GM19467 (cell line): ENCODE measurements around the gene SYNGR3.
A peak's percentile ranks its signal among the peaks of the same experiment; 100 is the strongest.

ENCODE experiments used
- ATAC-seq: cut with Tn5 transposase; IDR thresholded peaks from one replicate; pipeline ENCODE4 v1.9.1; 2021; ENCODE audit warnings: mild to moderate bottlenecking, moderate library complexity; ENCODE audit not compliant: unreplicated experiment

Gene SYNGR3

DNA sequence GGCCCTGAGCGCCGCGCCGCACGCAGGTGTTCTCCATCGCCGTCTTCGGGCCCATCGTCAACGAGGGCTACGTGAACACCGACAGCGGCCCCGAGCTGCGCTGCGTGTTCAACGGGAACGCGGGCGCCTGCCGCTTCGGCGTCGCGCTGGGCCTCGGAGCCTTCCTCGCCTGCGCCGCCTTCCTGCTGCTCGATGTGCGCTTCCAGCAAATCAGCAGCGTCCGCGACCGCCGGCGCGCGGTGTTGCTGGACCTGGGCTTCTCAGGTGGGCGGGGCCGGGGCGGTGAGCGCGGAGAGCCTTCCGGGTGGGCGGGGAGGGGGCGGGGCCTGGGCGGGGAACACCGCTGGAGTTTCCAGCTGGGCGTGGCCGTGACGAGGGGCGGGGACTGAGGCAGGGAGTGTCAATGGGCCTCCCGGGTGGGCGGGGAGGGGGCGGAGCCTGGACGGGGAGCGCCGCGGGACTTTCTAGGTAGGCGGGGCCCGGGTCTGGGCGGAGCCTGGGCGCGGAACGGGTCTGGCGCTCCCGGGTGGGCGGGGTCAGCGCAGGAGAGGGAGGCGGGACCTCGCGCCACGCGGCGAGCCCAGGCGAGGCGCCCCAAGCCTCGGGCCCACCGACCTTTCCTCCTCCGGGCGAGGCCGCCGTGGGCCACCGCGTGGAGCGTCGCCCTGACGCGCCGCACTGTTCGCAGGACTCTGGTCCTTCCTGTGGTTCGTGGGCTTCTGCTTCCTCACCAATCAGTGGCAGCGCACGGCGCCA is 2.4 kb downstream of the SYNGR3 start:
- ATAC-seq = peak; percentile 41

DNA sequence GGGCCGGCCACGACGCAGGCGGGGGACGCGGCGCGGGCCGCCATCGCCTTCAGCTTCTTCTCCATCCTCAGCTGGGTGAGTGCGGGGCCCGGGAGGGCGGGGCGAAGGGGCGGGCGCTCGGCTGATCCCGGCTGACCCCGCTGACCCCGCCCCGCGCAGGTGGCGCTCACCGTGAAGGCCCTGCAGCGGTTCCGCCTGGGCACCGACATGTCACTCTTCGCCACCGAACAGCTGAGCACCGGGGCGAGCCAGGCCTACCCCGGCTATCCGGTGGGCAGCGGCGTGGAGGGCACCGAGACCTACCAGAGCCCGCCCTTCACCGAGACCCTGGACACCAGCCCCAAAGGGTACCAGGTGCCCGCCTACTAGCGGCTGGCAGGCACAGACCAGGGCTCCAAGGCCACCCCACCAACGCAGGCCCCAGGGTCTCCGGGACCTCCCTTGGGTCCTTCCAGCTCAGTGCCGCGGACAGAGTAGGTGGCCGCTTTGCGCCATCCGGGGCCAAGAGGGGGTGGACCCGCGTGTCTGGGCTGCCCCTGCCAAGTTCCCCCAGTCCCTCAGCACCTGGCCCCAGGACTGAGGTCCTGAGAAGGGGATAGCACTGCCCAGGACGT is 3.0 kb downstream of the SYNGR3 start:
- ATAC-seq = no peak

DNA sequence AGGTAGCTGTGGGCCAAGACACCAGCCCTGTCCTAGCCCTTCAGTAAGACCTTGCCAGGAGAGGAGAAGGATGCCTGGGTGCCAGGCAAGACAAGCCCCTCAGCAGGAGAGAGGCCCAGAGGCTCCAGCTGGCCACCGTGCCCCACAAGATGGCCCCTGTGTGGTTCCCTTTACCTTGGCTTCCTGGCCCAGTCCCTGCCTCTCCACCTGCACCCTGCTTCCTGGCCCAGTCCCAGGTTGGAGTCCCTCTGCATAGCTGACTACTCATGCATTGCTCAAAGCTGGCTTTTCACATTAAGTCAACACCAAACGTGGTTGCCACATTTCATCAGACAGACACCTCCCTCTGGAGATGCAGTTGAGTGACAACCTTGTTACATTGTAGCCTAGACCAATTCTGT is 4.0 kb downstream of the SYNGR3 start:
- ATAC-seq = no peak

DNA sequence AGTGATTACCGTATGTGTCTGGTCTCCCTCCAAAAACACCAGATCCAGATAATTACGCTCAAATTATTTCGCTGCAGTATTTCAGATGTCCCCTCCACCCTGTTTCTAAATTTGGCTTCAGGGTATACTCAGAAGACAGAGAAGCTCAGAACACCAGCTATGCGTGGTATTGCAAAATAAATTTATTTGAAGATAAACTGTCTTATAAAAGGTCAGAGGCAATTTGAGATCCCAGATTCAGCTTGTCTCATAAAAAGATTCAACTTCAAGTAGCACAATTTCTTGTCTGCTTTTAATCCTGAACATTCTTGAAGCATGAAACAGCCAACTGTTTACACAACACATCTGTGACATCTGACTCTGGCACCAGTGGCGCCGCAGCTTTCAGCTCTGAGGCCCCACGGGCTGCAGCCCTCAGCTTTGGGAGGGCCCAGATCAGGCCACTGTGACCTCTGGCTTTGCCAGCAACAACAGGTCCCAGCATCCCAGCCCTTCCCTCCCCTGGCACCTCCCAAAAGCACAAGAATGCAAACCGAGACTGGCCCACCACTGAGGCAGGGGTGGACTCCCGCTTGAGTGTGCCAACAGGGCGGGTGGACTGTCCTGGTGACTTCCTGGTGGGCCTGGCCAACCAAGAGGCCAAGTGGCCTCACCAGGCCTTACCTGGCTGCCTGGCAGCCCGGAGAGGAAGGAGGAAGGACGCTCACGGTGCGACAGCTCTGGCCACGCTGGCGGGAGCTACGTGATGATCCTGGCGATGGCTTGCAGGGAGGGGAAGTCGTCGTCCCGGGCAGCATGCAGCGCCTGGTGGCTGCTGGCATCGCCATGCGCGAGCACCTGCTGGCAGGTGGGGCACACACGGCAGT is 8.0 kb downstream of the SYNGR3 start:
- ATAC-seq = no peak

DNA sequence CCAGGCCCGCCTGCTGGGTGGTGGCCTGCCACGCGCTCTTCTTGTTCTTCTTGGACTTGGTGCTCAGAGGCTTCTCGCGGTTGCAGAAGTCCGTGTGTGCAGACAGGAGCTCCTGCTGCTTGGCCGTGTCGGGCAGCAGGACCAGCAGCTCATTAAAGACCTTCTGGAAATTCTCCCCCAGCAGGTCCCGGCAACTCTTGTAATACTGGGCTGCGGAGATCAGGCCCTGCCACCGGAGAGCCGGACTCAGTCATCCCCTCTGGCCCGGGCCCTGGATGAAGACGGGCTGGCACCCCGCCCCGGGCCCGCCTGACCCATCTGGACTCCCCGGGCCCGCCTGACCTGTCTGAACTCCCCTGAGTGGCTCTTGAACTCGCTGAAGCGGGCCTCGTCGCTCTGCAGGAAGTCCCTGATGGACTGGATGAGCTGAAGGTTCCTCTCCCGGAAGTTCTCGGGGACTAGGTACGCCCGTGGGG is 8.6 kb downstream of the SYNGR3 start:
- no peak for ATAC-seq

DNA sequence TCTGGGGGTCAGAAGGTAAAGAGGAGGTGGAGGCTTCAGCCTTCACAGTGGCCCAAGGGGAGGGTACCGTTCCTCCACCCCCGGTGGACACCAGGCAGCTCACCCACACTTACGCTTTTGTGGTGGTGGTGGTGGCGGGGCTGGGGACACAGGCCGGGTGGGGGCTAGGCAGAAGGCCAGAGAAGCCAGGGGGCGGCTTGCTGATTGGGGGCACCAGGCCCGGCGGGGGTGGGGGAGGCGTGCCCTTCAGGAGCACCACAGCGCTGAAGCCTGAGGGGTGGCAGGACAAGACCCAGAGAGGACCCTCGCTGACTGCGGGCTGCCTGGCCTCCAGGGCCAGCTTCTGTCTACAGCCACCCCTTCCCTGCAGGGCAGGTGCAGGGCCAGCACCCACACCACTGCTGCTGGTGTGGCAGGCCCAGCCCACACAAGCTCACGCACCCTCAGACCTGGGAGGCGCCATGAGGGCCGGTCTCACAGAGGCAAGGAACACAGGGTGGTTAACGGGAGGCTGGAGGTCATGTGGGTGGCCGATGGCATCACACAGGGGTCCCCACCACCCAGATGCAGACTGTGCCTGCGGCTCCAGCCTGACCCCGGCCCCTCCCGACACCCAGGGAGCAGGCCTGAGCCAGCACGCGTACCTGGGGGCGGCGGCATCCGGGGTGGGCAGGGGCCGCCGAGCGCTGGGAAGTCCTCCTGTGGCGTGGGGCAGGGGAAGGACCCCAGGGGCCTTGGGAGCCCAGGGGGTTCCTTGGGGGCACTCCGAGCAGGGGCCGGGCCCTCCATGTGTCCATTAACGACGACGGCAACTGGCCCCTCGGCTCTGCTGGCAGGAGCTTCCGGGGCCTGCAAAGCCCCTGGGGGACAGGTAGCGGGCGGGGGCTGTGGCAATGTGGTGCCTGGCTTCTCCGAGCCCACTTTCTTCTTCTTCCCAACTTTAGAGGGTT is 9.4 kb downstream of the SYNGR3 start:
- ATAC-seq = no peak

DNA sequence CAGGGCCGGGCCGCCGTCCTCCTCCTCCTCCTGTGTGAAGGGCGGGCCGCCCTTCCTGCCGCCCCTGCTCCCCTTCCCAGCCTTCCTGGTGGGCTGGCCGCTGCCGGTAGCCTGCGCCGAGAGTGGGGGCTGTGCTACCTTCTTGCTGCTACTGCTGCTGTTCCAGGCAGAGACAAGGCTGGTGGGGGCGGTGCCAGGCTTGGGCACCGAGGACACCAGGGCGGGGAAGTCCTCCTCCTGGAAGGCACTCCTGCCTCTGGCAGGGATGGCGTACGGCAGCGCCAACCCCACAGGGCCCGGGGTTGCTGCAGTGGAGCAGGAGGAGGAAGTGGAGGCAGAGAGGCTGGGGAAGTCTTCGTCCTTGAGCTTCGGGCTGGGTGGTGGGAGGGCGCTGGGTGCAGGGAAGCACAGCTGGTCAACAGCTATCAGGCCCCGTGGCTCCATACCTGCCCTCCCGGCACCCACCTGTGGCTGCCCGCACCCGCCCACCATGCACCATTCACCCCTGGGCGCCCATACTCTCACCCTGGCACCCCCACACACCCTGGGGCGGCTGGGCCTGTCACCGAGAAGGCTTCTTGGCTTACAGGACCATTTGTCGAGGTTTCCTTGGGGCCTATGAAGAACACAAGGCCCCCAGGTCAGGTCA is 10.2 kb downstream of the SYNGR3 start:
- ATAC-seq = no peak

DNA sequence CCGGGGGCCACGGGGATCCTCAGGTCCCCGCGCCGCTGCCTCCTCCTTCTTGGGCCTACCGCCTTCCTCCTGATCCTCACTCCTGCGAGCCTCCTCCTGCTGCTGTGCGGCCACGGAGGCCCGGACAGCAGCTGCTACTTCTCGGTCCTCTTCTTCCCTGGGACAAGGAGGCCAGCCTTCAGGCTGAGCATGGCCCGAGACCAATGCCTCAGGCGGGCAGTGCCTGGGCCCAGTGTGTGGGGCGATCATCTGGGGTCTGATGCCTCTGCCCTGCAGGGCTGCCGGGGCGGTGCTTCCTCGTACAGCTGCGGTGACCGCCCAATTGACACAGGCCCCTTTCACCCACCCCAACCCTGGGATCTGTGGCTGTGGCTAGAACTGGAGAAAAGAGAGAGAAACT is 11.3 kb downstream of the SYNGR3 start:
- ATAC-seq = no peak

DNA sequence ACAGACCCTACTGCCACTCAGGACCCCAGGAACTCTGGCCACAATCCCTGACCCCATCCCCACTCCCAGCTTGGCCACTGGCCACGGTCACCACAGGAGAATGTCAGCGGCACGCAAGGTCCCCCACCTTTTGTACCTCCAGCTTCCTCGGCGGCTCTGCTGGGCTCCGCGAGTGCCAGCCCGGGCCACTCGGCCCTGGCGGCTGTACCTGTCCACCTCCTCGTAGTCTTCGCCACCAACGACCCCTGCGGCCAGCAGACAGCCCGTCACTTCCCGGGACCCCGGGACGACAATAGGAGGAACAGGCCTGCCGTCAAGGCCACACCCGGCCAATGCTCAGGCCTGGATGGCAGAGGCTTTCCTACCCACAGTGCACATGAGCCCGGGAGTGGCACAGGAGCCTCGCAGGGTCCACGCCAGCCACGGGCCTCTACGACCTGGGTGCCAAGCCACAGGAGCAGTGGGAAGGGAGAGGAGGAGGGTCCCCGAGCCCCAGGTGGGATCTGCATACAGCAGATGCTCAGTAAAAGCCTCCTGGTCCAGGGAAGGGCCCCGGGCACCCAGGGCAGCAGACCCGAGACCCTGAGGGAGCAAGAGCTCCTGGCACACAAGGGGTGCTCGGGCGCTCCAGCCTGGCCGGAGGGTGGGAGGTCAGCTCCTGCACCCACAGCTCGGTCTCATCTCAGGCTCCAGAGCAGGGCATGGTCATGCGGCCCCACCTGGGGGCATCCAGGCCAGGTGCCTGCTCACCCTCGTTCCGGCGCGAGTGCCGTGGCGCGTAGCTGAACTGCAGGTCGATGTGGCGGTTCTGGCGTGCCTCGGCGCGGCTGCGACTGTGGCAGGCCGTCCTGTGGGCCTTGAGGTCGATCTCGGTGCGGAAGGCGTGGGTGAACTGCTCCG is 11.9 kb downstream of the SYNGR3 start:
- ATAC-seq = no peak

DNA sequence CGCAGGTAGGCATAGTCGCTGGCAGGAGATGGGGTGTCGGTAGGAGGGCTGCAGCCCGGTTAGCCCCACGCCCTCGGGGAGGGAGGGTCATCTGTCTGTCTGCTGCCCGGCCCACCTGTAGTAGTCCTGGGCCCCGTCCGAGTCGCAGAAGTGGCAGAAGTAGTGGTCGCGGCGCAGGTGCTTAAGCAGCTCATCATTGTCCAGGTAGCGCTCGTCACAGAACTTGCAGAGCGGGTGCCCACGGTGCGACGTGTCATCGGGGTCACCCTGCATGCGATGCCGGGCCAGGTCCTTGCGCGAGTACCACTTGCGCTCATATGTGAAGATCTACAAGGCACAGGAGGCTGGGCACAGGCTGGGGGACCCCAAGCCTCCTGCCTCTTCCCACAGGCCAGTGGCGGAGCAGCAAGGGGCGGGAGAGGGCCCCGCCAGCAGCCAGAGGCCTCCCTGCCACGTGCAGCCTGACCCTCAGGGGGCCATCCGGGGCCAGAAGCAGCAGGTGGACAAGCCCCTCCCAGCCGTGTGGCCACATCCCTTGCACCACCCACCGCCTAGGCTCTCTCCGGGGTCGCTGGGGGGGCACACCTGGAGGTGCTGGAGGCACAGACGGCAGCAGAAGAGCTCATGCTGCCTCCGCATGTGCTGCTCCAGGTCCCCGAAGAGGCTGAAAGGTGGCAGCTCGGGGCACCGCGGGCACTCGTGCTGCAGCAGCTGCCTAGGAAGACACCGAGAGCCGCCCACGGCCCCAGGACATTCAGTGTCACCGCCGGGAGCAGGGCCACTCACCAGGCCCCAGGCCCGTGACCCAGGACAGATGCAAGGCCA is 12.8 kb downstream of the SYNGR3 start:
- no peak for ATAC-seq

DNA sequence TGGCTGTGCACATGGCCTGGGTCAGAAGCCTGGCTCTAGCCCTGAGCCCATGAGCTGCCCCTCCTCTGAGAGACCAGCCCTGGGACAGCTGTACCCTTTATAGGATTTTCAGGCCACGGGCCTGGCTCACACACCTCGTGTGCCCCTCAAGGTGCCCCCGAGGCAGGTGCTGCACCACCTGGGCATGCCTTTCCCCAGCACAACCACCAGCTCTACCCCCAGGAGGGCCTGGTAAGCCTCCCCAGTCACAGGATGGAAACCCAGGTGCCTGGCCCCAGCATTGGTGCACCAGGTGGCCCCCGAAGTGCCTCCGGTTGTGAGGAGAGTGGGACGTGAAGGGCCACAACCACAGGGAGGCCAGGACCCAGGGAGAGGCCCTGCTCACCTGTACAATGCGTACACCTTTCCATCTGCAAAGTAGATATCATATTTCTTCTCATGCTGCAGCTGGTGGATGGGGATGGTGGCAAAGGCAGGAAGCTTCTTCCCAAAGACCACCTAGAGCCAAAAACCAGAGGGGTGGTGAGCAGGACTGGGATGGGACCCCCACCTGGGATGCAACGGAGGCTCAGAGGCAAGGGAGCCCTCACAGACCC is 13.6 kb downstream of the SYNGR3 start:
- no peak for ATAC-seq

DNA sequence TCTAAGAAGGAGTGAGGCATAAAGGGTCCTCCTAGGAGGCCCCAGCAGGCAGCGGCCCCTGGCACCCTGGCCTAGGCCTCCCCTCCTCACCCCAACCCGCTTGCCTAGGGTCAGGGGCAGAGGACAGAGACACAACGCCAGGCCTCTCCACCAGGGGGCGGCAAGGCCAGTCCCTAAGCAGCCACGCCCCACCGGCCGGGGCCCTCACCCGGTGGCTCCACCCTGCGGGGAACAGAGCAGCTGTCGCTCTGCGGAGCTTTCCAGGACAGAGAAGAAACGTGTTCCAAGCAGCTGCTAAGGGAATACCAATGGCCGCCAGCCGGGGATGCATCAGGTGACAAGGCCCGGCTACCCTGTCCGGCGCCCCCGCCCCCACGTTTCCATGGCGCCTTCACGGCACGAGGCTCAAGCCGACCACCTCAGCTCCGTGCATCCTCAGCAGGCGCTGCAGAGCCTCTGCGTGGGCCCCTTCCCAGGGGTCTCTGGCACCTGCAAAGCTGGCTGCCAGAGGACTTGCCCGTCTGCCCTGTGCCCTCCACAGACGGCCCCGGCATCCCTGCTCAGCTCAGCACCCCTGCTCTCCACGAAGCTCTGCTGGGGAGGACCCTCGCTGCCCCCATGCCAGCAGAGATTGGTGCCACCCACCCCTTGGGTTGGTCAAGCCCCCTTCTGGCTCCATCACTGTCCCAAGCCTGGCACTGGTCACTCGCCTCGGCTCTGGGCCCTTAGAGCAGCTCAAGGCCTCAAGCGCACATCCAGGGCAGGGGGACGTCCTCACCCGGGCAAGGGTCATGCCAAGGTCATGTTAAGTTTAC is 14.3 kb downstream of the SYNGR3 start:
- peak; percentile 51 for ATAC-seq

DNA sequence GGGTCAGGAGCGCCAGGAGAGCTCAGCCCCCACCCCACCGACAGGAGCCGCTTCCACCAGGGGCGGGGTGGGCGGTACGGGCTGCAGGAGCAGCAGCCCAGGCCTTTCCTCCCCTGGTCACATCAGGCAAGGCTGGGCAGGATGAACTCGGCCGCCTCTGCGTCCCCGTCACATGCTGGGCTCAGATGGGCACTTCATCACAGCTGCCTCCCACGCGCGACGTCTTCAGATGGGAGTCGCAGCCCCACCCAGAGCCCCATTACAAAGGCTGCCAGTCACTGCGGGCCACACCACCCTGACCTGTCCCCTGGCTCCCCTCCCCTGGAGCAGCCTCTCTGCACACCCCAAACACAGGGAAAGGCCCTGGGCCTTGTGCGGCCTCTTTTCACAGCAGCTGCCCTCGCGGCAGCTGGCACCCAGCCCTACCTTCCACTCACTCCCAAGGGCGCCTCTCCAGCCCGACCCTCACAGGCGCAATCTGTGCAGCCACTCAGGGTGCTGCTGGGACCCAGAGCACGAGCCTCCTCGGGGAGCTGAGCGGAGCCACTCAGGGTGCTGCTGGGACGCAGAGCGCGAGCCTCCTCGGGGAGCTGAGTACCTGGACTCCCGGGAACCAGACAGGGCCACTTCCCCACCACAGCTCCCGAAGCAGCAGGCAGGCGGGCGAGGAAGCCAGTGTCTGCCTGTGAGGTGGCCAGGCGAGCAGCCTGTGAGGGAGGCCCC is 15.2 kb downstream of the SYNGR3 start:
- ATAC-seq = no peak

DNA sequence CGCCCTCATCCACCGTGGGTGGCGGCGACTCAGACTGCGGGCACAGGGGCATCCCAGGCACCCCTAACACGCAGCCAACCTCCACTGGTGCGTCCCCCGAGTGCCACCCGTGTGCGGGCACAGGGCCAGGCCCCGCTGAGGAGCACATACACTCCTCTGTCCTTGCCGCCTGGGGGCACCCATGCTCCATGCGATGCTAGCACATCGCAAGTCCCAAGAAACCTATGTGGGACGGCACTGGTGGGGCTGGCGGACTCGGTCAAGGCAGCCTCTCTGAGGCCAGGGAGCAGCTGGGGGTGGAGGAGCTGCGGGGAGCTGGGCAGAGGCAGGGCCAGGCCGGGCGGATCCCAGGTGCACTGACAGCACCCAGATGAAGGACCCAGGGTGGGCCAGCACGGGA is 15.9 kb downstream of the SYNGR3 start:
- ATAC-seq = no peak

DNA sequence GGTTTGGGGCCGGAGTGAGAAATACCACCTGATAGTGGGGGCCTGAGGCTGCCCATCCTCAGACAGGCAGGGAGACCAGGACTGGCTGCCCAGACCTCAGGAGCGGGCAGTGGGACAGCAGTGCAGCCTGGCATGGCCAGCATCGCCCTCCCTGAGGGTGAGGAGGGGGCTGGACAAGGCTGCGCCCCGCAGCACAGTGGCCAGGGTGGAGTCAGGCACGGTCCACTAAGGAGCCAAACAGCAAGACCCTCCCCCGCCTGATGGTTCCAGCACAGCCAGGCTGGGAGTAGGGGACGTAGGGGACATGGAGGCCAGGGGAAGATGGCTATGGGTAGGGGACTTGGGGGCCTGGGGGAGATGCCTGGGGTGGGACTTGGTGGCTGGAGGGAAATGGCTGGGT is 16.5 kb downstream of the SYNGR3 start:
- no peak for ATAC-seq

DNA sequence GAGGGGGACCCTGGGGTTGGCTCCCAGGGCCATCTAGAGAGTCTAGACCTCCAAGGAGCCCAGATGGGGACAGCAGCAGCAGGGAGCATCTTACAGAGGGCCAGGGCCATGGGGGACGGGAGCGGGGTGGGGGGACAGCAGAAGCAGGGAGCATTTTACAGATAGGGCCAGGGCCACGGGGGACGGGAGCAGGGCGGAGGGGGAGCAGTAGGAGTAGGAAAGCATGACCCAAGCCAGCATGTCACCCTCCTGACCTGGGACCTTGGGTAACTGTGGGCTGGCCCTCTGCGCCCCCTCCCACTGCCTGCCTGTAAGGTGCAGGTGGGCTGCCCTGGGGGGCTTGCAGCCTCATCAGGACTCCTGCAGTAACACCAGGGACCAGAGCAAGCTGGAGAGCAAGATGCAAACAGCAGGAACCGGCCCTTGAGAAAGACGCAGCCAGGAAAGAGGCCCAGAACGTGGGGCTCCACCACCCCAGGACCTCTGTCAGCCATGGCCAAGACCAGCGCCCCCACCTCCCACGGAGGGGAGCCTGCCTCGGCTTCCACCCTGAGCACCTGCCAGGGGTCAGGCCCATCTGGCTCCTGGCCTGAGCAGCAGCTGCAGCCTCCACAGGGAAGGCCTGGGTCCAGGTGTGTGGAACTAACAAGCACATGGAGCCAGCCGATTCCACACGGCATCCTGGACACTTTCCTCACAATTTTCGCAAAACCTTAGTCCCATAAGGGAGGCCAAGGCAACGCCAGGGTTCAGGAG is 17.5 kb downstream of the SYNGR3 start:
- ATAC-seq = no peak
